C4-2B (cell line): ENCODE data around the gene KRT71.

Experiments used
- ZFX ChIP-seq: fragments of 450-650 bp; IDR thresholded peaks from 2 replicates; pipeline ENCODE4 v1.6.1; 2017
- TF ChIP-seq, protein P1 (sequence below): fragments of 450-650 bp; conservative IDR thresholded peaks from 2 replicates; pipeline ENCODE4 v1.5.1; 2017; ENCODE audit warnings: mild to moderate bottlenecking

DNA sequence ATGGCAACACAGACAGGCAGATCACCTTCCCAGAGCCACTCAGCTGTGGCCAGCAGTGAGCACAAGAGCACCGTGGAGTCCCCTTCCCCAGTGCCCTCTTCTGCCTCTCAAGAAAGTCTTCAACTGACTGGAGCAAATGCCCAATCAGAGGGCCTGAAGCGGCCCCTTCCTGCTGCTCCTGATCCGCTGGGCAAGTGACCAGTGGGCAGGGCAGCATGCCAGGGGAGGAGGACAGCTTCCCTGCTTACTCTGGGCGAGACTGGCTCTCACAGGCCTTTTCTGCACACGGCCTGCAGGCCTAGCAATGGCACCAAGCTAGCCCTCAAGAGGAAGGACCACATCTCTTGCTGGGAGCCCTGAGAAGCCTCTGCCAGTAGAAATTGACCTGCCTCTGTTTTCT lies 890 bp downstream of the KRT71 start:
- TF ChIP-seq, protein P1, sequence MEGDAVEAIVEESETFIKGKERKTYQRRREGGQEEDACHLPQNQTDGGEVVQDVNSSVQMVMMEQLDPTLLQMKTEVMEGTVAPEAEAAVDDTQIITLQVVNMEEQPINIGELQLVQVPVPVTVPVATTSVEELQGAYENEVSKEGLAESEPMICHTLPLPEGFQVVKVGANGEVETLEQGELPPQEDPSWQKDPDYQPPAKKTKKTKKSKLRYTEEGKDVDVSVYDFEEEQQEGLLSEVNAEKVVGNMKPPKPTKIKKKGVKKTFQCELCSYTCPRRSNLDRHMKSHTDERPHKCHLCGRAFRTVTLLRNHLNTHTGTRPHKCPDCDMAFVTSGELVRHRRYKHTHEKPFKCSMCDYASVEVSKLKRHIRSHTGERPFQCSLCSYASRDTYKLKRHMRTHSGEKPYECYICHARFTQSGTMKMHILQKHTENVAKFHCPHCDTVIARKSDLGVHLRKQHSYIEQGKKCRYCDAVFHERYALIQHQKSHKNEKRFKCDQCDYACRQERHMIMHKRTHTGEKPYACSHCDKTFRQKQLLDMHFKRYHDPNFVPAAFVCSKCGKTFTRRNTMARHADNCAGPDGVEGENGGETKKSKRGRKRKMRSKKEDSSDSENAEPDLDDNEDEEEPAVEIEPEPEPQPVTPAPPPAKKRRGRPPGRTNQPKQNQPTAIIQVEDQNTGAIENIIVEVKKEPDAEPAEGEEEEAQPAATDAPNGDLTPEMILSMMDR = no peak
- TF ChIP-seq ZFX = no peak
